NCI-H345 (cell line): ENCODE data around the gene RAB10.
"Not testable (repeated sequence)": the region's sequence is repeated elsewhere in the genome, so short reads cannot be mapped to it uniquely, and the experiment has no call there.

Experiments used
- DNase-seq: peaks from one replicate; lab custom pipeline; 2025; lab: John Stamatoyannopoulos, UW

RAB10 gene

GRCh38 chr2:26058390-26058789, 24.5 kb downstream of the RAB10 start:
- DNase-seq = no peak

- DNase-seq = no peak
Observed at GRCh38 chr2:26059542-26059941, 25.7 kb downstream of the RAB10 start.

- DNase-seq = no peak
Observed at GRCh38 chr2:26061539-26061938, 27.7 kb downstream of the RAB10 start.

- no peak for DNase-seq
Observed at GRCh38 chr2:26064846-26065245, 31.0 kb downstream of the RAB10 start.

- DNase-seq = no peak
Observed at GRCh38 chr2:26067186-26067974, 33.5 kb downstream of the RAB10 start.

- no peak for DNase-seq
Observed at GRCh38 chr2:26067980-26068507, 34.2 kb downstream of the RAB10 start.

GRCh38 chr2:26068602-26069298, 34.9 kb downstream of the RAB10 start:
- no peak for DNase-seq

- DNase-seq = no peak
Observed at GRCh38 chr2:26070730-26071129, 36.8 kb downstream of the RAB10 start.

- no peak for DNase-seq
Observed at GRCh38 chr2:26072925-26073768, 39.3 kb downstream of the RAB10 start.

GRCh38 chr2:26073830-26074229, 39.9 kb downstream of the RAB10 start:
- no peak for DNase-seq

- DNase-seq = no peak
Observed at GRCh38 chr2:26074676-26075075, 40.8 kb downstream of the RAB10 start.

- DNase-seq = no peak
Observed at GRCh38 chr2:26075173-26075572, 41.3 kb downstream of the RAB10 start.

- peak; percentile 4 for DNase-seq
Observed at GRCh38 chr2:26076001-26076587, 42.2 kb downstream of the RAB10 start.

GRCh38 chr2:26077291-26077690, 43.4 kb downstream of the RAB10 start:
- no peak for DNase-seq

- no peak for DNase-seq
Observed at GRCh38 chr2:26078939-26079338, 45.1 kb downstream of the RAB10 start.

- no peak for DNase-seq
Observed at GRCh38 chr2:26080356-26080755, 46.5 kb downstream of the RAB10 start.

- DNase-seq = not testable (repeated sequence)
Observed at GRCh38 chr2:26080925-26081324, 47.0 kb downstream of the RAB10 start.

- no peak for DNase-seq
Observed at GRCh38 chr2:26081556-26081955, 47.7 kb downstream of the RAB10 start.

GRCh38 chr2:26086155-26086637, 52.3 kb downstream of the RAB10 start:
- no peak for DNase-seq

GRCh38 chr2:26086779-26087178, 52.9 kb downstream of the RAB10 start:
- DNase-seq = no peak

GRCh38 chr2:26088038-26088643, 54.3 kb downstream of the RAB10 start:
- DNase-seq = peak; percentile 24
